Ecto neural progenitor cell (in vitro differentiated cells): ENCODE measurements around the gene CCDC85C.

Experiments
- DNase-seq: peaks from one replicate; pipeline ENCODE4 v3.0.0-alpha.2; 2018; ENCODE audit warnings: low spot score

CCDC85C gene

DNA sequence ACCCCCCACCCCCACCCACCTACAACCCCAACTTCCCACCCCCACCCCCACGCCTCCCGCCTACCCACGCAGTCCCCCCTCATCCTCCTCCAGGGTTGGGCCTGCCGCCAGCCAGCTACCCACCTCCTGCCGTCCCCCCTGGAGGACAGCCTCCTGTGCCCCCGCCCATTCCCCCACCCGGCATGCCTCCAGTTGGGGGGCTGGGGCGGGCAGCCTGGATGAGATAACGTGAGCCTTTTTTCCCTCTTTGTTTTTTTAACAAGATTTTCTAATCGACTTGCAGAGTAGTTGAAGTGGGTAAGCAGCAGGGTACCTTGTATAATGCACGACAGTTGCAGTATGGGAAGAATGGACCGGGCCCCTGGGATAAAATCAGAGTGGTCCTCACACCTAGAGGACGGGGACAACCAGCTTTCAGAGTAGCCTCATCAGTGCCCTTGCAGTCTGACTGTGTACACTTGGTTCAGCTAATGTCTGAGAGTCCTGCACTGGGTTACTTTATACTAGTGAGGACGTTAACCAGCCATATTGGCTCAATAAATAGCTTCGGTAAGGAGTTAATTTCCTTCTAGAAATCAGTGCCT is 93.4 kb downstream of the CCDC85C start:
- no peak for DNase-seq

DNA sequence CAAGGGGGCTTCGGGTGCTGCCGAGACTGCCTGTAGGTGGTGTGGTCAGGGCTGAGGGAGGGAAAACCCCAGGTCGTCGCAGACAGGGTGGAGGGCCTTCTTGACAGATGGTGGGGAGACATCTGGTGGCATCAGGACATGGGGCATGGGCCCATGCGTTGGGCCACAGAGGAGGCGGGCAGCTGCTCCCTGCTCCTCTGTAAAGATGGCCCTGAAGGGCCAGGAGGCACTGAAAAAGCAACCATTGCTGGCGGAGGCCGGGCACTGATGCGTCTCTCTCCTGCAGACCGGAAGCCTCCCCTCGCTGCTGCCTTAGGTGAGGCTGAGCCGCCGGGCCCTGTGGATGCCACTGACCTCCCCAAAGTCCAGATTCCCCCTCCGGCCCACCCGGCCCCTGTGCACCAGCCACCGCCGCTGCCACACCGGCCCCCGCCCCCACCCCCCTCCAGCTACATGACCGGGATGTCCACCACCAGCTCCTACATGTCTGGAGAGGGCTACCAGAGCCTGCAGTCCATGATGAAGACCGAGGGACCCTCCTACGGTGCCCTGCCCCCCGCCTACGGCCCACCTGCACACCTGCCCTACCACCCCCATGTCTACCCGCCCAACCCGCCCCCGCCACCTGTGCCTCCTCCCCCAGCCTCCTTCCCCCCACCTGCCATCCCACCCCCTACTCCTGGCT is 94.0 kb downstream of the CCDC85C start:
- no peak for DNase-seq

DNA sequence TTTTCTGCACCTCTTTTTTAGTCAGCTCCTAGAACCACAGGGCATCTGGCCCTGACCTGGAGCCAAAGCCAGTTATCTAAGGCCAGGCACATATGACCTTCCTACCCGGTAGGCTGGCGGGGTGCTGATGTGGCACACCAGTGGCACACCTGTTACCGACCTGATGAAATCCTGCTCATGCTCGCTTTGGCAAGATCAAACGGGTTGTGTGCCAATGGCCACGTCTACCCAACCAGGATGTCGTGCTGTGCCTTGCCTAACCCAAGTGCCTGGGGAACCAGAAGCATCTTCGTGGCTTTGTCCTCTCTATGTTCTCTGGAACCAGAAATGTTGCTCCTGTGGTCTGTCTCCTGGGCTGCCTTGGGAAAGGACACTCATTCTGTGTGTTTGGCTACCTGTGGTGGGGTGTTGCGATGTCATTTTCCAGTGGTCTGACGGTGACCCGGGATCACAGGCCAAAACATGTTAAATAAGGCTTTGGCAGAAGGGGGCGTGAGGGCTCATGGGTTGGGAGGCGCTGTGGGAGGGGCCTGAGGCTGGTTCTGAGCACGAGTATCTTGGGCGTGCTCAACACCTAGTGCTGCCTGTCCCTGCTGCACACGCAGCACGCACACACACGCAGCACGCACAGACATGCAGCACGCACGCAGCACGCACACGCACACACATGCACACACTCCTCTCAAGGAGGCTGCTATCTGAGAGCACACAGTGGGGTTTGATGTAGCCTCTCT is 94.9 kb downstream of the CCDC85C start:
- no peak for DNase-seq

DNA sequence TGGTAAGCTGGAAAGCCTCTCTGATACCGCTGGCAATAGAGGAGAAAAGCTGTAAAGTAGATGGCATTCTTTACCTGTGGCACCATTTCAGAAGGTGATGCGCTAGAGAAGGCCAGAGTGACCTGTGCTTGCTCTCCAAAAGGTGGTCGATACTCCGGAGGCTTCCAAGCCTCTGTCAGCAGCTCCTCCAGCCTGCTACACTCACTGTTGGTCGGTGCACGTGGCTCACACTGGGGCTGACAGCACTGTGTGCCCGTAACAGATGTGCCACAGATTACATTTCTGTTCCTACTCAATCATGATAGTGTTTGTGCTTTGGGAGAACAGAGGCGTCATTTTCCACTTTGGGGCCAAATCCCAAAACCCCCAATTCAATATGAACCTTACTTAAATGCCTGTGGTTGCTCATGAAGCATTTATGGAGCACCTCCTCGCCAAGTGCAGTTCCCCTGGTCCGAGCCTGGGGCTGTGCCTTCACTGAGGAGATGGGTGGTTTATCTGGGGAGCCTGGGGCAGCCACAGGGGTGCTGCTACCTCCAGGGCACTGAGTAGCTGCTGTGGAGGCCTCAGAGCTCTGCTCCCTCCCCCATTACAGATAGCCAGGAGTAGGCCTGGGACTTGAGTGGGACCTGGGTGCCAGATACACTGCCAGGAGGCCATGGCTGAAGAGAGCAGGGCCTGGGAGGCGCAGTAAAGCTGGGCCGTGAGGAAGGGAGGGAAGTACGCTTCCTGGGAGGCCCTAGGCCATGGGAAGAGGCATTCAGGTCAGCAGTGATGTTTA is 96.0 kb downstream of the CCDC85C start:
- no peak for DNase-seq

DNA sequence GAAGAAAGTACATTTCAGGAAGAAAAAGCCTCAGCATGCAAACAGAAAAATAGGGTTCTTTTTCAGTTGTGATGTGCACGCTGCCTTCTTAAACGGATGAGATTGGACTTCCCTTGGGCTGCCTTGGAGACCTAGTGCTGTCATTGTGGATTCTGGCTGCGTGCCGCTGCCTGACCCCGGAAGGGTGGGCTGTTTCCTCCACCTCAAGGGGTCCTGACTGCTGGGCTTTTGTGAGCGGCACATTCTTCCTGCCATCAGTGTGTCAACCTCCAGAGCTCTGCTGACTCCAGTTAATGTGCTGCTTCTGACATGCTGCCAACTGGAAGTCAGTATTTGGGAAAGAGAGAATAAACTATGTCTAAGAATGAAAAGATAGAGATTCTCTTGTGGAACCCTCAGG is 97.7 kb downstream of the CCDC85C start:
- DNase-seq, result no peak

DNA sequence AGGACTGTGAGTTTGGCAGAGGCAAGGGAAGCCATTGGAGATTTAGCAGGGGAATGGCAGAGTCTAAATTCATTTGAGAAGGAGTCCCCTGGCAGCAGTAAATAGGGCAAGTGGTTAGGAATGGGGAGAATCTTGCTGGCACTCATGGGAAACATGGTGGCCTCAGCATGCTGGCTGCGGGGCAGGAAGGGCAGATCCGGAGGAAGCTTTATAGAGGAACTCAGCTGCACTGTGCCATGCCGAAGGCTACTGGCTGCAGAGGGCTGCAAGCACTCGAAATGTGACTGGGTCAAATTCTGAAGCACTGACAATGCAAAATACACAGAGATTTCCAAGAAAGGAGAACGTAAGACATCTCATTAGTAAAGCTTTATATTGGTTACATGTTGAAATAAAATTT is 98.9 kb downstream of the CCDC85C start:
- no peak for DNase-seq

DNA sequence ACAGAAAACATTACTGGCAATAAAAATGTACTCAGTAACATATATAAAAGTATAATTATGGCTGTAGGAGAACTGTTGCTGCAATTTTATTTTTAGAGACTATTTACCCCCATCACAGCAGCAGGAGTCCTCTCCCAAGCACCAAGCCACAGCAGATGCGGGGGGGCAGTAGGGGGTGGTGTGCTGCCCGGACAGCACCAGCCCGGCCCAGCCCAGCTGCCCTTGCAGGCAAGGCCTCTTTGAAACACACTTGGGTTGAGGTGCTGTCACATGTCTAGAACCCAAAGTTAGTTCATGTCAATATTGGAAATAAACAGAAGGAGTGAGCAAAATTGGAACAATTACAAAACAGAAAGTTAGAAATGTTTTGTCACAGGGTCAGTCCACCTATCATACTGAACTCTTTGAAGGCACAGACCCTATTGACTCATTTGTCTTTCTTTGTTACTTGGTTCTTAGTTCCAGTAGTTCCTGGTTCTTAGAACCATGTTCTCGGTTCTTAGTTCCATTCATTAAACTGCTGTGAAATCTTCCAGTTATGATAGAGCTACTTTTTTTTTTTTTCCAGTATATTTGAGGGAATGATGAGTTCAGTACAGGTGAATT is 100.1 kb downstream of the CCDC85C start:
- no peak for DNase-seq

DNA sequence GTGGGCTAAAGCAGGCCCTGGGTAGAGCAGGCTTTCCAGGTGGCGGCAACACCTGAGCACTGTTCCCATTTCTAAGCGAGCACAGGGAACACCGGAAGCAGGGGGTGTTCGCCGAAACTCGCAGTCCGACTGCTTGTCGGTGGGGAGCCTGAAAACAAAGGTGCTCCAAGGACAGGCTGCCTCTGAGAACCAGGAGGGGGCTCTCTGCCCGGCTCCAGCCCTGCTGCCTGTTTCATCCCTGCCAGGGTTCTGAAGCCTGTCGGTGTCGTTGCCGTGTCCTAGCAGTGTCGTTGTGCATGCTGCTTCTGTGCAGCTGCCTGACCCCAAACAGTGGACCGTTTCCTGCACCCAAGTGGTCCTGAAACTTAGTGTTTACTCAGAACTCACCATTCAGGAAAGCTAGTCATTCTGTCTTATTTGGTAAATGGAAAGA is 101.0 kb downstream of the CCDC85C start:
- no peak for DNase-seq

DNA sequence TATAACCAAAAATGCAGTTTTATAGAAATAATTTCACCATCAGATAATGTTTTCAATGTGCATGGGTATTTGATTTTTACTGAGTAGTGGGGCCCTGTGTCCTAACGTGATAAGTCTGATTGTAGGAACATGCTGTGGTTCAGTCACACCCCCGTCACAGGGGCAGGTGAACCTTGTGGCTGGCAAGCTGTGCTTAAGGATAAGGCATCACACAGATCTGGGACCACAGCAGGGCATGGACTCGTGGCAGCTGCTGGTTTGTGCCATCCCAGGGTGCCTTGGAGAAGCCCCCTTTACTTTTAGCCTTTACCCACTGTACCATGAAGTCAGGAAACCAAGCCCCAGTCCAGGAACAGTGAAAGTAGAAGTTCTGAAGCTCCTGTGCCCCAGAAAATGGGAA is 106.1 kb downstream of the CCDC85C start:
- no peak for DNase-seq

DNA sequence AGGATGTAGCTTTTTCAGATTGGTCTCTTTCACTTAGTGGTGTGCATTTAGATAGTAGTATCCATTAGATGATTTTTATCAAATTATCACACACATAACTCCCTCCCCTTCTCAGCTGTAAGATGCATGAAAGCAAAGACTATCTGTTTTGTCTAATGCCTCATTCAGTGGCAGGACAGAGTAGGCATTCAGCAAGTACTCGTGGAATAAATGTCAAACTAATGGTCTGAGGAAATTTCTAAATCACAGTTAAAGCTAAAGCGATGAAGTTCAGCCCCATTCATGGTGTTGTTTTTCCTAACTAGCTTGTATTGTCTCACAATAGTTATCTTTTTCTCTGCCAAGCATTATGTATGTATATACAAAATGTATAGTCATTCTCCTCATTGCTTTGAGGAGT is 106.7 kb downstream of the CCDC85C start:
- no peak for DNase-seq

DNA sequence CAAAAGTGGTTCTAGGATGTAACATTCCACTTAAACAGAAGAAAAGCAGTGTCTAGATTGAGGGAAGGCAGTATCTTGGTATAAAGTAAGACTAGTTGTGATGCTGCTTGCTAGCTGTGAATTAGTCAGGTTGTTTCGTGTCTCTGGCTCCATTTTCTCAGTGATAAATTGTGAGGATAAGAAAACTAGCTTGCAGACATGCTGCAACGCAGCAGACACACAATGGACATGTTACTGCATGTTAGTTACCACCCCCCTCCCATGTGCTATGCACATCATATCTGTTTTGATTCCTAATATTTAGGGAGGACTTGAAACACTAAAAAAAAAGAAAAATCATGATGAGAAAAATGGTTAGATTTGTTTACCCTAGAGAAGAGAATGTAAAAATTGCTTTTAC is 119.9 kb downstream of the CCDC85C start:
- DNase-seq, result no peak

DNA sequence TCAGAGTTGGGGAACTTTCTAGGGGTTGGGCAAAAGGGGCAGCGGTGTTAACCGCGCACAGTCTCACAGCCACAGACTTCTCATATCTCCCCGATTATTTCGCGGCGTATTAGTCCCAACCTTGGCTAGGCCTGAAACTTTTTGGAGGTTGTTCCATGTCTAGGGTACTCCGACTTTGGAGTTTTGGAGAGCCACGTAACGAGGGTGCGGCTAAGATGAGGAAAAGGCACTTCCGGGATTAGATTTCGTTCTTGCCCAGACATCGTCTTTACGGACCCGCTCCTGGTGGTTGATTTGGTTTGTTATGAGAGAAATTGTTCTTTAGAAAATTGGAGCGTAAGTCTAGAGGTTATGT is 122.3 kb downstream of the CCDC85C start:
- no peak for DNase-seq

DNA sequence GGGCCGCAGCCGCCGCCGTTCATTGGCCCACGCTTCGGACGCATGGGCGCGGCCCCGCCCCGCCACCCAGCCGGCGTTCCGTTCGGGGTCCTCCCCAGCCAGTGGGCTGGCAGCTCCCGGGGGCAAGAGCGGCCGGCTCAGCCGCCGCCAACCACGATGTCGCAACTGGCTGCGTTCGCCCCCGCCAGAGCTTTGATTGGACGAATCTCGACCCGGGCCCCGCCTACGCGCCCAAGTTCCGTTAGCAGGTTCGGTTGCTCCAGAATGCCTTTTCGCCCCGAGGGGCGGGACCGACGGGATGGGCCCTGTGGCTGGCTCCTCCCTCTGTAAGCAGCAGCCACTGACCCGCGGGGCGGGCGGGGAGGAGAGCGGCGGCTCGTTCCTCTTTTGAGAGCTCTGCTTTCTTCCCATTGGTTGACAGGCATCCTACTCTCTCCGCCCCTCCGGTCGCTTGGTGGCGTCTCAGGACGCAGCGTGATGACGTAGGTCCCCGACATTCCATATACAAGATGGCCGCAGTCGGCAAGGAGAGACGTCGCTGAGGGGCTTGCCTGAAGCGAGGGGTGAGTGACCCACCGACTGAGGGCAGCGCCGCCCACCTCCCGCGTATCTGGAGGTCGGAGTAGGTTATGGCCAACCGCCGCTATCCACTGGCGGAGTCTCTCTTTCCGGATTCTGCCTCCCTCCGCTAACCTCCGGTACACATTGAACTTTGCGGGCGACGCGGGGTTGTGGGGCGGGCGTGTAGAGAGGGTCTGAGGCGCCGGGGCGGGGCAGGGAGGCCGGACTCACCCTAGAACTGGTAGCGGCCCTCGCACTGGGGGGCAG is 122.9 kb downstream of the CCDC85C start, which contains the start of gene CCNK:
Gene CCNK (plus strand): TSS at position 493 of the 828 bp plus-strand sequence. CDS start 11,269 bp downstream, outside the sequence.
- peak; percentile 100 for DNase-seq

DNA sequence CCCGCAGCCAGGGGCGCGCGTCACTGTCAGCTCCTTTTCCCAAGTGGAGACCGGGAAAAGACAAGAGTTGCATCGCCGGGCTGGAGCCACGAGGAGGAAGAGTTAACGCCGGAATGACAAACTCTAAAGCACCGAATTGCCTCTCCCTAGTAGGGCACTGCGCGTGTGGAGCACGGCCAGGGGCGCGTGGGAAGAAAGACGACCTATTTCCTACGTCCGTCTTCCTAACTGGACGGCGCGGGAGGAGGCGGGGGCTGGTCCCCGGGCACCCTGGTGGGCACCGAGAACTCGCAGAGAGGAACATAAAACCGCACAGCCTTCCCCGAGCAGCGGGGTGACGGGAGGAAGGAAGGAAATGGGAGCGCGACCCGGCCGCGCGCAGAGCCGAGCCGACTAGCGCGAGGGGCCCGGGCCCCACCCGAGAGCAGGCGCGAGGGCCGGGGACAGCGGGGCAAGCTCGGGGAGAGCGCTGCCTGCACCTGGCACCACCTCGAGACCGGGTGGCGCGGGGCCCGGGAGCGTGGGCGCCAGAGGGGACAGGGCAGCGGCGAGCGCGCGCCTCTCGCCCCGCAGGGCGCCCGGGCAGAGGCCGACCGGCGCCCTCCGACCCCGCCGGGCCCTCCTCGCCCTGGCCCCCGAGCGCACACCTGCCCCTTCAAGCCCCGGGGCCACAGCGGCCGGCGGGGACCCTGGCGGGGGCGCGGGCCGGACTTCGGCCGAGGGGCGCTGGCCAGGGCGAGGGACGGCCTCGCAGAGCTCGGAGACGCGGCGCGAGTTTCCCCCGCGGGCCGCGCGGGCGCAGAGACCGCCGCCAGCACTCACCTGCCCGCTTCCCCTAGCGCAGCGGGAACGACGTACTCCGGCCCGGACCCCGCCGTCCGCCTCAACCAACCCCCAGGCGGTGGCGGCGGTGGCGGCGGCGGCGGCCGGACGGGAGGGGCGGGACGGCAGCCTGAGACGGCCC is 123.8 kb downstream of the CCDC85C start, which contains the start of gene SETD3:
Gene SETD3 (minus strand): TSS at position 954 of the 964 bp plus-strand sequence. CDS start 15,054 bp downstream, outside the sequence.
- DNase-seq, result peak; percentile 74

DNA sequence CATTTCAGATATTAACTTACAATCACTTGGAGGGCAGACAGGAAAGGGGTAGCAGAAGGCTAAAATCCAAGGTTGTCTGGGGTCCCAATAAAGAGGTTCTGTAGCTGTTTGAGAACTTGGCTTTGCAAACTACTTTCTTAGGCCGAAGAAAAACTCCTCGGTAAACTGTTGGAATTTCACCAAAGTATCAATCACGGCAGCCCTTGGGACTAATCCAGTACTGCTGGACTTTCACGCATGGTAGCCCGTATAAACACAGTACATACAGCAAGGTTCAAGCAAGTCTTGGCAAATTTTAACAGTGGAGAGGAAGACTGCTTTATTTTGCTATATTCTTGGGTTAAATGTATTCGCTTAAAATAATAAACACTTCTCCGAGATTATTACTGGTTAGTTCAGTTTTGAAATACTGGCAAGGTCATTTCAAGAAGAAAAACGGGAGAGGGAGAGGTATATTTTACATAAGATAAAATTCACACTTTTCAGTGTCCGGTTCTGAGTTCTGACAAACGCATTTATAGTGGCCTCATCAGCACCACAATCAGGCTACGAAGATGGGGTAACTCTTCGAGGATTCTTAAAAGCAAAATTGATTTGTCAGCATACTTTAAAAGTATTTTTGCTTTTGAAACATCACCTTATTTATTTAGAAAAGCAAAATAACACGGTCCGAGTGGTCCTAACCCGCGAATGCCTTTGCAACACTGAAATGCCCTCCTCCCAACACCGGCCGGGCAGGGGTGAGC is 124.7 kb downstream of the CCDC85C start:
- no peak for DNase-seq

DNA sequence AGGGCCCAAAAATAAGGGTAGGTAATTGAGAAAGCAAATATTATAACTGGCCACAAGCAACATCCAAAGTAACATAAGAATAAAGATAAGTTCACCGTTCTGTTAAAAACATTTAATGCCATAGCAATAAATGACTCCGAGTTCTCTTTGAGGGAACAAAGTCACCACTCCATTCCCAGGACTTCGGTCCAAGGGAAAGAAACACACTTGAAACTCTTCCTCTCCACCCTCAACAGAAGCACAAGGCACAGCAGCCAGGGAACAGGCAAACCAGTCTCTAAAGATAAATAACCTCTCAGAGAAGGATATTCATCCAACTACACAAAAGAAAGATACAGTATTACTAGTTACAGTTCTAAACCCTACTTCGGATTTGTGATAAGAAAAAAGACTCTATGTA is 125.9 kb downstream of the CCDC85C start:
- no peak for DNase-seq

DNA sequence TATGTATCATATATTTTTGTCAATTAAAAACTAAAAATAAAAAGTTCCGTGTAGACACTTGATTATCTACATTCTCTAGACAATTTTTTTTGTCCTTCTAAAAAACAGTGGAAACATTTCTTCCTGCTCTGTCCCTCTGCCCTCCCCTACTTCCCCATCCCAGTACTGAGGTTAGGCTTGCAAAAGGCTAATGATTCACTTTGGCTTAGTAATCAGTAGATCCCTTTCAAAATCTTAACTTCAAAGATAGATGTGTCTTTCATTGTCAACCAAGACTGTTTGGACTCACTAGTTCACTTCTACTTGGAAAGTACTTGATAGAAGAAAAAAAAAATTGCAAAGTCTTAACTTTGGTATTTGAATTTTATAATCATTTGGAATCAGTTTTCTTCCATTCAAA is 127.1 kb downstream of the CCDC85C start:
- DNase-seq, result no peak

DNA sequence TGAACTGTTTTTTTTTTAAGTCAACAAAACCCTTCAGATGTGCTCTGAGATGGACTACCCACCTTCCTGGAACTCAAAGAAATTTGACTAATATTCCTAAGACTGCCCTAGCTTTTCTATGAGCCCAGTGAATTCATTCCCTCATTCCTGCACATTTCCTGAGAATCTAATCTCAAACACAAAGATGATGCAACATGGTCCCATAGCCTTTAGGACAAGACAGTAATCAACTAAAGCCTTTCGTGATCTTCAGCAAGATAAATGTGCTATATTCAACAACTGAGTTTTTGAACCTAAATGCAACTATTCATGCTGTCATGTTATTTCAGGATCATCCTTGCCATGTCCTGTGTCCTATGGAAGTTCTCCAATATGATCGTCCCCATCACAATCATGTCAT is 128.3 kb downstream of the CCDC85C start:
- no peak for DNase-seq

DNA sequence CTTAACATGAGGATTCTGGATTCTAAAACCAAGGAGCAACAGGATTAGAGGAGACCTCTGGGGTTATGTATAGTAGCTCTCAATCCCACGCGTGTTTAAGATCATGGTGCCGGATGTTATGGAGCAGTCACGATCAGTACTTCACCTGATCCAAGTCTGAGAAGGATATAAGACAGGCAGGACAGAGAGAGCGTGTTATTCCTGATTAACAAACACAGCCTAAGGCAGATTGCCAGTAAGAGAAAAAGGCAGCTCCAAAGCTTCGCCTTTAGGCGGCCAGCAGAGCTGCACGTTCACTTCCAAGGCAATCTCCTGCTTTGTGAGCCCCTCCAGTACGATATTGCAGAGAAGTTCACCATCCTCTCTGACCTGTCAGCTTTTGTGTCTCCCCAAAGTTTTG is 128.8 kb downstream of the CCDC85C start:
- no peak for DNase-seq
